ENCODE data around the gene PIK3R5. TPM values are rescaled to one million over a fixed set of nuclear protein-coding genes. Genes with fewer than 3 reads are reported as not detected.

Gene PIK3R5
- total RNA-seq, 2 donors from 2014 or later = 112 to 119 TPM

GRCh38 chr17:8969901-8970300, 4.4 kb upstream of the PIK3R5 start:
- ATAC-seq (no peak), DNase-seq (ENCODE audit: low spot score) (no peak)
- Mint-ChIP-seq H3K4me1 (ENCODE audit: low read depth in 2 of 2) (peaks cover 22 to 34% of the 10 kb centered on the region in 2 donors), H3K27me3 (no peaks in the 10 kb centered on the region), H3K4me3 (no peak overlapping the region), H3K27ac (peak overlapping the region in 1 of 2 donors; percentile 69), H3K36me3 (peaks cover 19% of the 10 kb centered on the region), H3K9me3 (peaks cover 9% of the 10 kb centered on the region)

GRCh38 chr17:8968503-8968902, 3.0 kb upstream of the PIK3R5 start:
- peak; percentile 29 to 51 for ATAC-seq

GRCh38 chr17:8967861-8968260, 2.4 kb upstream of the PIK3R5 start:
- DNase-seq (ENCODE audit: low spot score) (no peak), ATAC-seq (peak in 1 of 2 donors; percentile 29)
- peaks cover 9% of the 10 kb centered on the region for H3K9me3 Mint-ChIP-seq
- H3K27ac Mint-ChIP-seq = peak overlapping the region; percentile 78 to 90
- H3K36me3 Mint-ChIP-seq = peaks cover 29% of the 10 kb centered on the region
- H3K4me3 Mint-ChIP-seq = peak overlapping the region; percentile 98
- peaks cover 39 to 51% of the 10 kb centered on the region in 2 donors for H3K4me1 Mint-ChIP-seq (ENCODE audit: low read depth in 2 of 2)
- no peaks in the 10 kb centered on the region for H3K27me3 Mint-ChIP-seq

More at GRCh38 chr17:8968503-8968902, 3.0 kb upstream of the PIK3R5 start:
- H3K4me3 Mint-ChIP-seq = peak overlapping the region; percentile 98
- H3K27me3 Mint-ChIP-seq = no peaks in the 10 kb centered on the region
- H3K9me3 Mint-ChIP-seq = peaks cover 9% of the 10 kb centered on the region
- no peak for DNase-seq (ENCODE audit: low spot score)
- peaks cover 26% of the 10 kb centered on the region for H3K36me3 Mint-ChIP-seq
- peak overlapping the region; percentile 78 to 90 for H3K27ac Mint-ChIP-seq
- H3K4me1 Mint-ChIP-seq (ENCODE audit: low read depth in 2 of 2) = peaks cover 33 to 44% of the 10 kb centered on the region in 2 donors

- DNase-seq (ENCODE audit: low spot score) (no peak), ATAC-seq (no peak)
- Mint-ChIP-seq H3K4me3 (peak overlapping the region; percentile 98), H3K27ac (peak overlapping the region; percentile 78 to 90), H3K4me1 (ENCODE audit: low read depth in 2 of 2) (peaks cover 48 to 55% of the 10 kb centered on the region in 2 donors), H3K27me3 (no peaks in the 10 kb centered on the region), H3K36me3 (peaks cover 33% of the 10 kb centered on the region), H3K9me3 (peaks cover 9% of the 10 kb centered on the region)
Measured at GRCh38 chr17:8966926-8967325, 1.4 kb upstream of the PIK3R5 start.

DNA sequence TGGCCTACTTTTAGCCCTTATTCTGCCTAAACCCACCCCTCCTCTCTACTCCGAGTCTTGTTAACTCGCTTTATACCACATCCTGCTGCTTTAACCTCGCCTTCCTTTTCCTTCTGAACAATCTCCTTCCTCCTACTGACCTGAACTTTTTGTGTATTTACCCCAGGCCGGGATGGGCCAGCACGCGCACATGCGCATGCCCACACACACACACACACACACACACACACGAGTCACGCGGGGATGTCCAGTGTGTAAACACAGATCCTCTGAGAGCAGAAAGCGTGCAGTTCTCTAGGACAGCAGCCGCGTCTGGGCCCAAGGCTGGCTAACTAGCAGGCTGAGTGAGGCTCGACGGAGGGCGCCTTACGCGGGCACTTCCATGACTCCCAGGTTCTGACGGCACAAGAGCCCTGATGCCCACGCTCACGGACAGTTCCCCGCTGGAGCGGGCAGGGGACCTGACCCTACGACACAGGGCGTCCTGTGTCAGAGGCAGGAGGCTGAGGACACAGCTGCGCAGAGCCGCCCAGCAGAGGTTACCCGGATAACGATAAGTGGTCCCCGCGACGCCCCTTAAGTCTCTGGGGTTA, 610 bp downstream of the PIK3R5 start:
- H3K4me1 Mint-ChIP-seq (ENCODE audit: low read depth in 2 of 2) = peaks cover 66% of the 10 kb centered on the region in 2 donors

DNA sequence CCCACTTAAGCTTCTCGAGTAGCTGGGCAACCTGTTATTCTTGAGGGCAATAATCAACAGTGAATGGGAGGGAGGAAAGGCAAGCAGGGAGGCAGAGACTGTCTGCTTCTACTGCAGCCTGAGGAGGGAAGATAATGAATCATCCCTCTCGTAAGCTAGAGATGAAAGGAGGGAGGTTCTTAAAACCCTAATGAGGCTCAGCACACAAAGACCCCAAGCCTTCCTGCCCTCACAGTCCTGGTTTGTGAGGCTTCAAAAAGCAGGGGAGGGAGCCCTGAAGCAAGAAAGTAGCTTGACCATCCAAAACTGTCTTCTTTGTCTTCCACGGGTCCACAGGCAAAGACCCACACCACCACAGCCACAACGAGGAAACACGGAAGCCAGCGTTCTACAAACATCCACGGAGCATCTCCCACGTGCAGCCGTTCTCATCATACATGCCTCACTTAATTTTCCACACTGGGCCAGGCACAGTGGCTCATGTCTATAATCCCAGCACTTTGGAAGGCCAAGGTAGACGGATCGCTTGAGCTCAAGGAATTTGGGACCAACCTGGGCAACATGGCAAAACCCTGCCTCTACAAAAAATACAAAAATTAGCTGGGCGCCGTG, 1.8 kb downstream of the PIK3R5 start:
- DNase-seq (ENCODE audit: low spot score) (no peak), ATAC-seq (no peak)
- H3K36me3 Mint-ChIP-seq = peaks cover 44% of the 10 kb centered on the region
- H3K27me3 Mint-ChIP-seq = no peaks in the 10 kb centered on the region
- H3K9me3 Mint-ChIP-seq = peaks cover 9% of the 10 kb centered on the region
- peak overlapping the region; percentile 90 for H3K27ac Mint-ChIP-seq
- H3K4me1 Mint-ChIP-seq (ENCODE audit: low read depth in 2 of 2) = peaks cover 73 to 77% of the 10 kb centered on the region in 2 donors
- H3K4me3 Mint-ChIP-seq = peak overlapping the region; percentile 98

More for the DNA sequence above, 610 bp downstream of the PIK3R5 start:
- ATAC-seq (peak; percentile 57 to 59), DNase-seq (ENCODE audit: low spot score) (no peak)
- Mint-ChIP-seq H3K36me3 (peaks cover 40% of the 10 kb centered on the region), H3K4me3 (peak overlapping the region; percentile 98), H3K9me3 (peaks cover 9% of the 10 kb centered on the region), H3K27ac (peak overlapping the region; percentile 90), H3K27me3 (no peaks in the 10 kb centered on the region)

- peaks cover 37% of the 10 kb centered on the region for H3K36me3 Mint-ChIP-seq
- ATAC-seq (no peak), DNase-seq (ENCODE audit: low spot score) (no peak)
- H3K4me3 Mint-ChIP-seq = peak overlapping the region; percentile 98
- H3K9me3 Mint-ChIP-seq = peaks cover 4% of the 10 kb centered on the region
- peak overlapping the region; percentile 90 for H3K27ac Mint-ChIP-seq
- peaks cover 75 to 79% of the 10 kb centered on the region in 2 donors for H3K4me1 Mint-ChIP-seq (ENCODE audit: low read depth in 2 of 2)
- no peaks in the 10 kb centered on the region for H3K27me3 Mint-ChIP-seq
Measured at GRCh38 chr17:8963014-8963413, 2.5 kb downstream of the PIK3R5 start.

DNA sequence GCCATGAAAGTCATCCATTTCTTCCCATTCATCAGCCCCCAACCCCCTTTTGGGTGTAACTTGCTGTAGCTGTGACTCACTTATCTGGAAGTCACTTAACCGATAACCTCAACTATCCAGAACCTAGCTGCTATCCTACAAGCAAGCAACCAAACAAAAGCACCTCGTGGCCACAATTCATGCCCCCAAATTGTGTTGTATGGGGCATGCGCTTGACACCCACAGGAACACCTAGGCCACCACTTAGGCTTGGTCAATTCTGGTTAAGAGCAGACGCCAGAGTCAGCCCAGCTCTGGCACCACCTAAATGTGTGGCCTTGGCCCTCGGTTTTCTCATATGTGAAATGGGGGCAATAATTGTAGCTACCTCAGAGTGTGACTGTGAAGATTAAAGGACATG, 3.7 kb downstream of the PIK3R5 start:
- Mint-ChIP-seq H3K4me3 (peak overlapping the region; percentile 98), H3K36me3 (peaks cover 43% of the 10 kb centered on the region), H3K4me1 (ENCODE audit: low read depth in 2 of 2) (peaks cover 76 to 77% of the 10 kb centered on the region in 2 donors), H3K9me3 (no peaks in the 10 kb centered on the region), H3K27me3 (no peaks in the 10 kb centered on the region), H3K27ac (peak overlapping the region; percentile 90)
- DNase-seq (ENCODE audit: low spot score) (no peak), ATAC-seq (no peak)

DNA sequence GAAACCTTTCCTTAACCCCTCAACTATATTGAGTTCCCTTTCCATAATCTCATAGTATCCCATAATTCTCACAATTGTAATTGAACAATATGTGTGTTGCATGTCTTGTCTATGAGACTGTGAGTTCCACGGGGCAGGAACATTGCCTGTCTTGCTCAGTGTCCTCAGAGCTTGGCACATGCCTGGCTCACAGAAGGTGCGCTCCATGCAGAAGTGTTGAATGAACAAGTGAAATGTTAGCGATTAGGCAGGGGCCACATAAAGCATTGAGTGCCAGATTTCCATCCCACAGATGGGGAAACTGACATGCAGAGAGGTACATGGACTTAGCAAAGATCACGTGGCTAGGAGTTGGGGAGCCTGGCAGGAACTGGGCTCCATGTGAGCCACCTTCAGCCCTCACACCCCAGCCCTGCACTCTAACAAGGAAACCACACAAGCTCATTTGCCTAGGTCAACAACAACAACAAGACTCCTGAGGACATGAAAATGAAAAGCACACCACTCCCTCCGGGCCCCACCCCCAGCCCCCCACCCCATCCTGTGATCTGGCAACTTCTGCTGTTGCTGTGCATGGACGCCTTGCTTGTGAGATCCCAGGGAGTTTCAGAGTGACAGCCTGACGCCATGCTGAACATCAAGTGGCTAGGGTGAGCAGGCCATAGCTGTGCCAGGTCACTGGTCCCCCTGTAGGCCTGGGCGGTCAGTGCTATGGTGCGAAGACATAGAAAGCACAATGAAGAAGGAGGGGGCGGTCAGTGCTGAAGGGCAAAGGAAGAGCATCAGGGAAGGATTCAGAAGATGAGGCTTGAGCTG, 5.0 kb downstream of the PIK3R5 start:
- Mint-ChIP-seq H3K36me3 (peaks cover 50% of the 10 kb centered on the region), H3K4me1 (ENCODE audit: low read depth in 2 of 2) (peaks cover 83 to 88% of the 10 kb centered on the region in 2 donors)
- no peak for ATAC-seq

DNA sequence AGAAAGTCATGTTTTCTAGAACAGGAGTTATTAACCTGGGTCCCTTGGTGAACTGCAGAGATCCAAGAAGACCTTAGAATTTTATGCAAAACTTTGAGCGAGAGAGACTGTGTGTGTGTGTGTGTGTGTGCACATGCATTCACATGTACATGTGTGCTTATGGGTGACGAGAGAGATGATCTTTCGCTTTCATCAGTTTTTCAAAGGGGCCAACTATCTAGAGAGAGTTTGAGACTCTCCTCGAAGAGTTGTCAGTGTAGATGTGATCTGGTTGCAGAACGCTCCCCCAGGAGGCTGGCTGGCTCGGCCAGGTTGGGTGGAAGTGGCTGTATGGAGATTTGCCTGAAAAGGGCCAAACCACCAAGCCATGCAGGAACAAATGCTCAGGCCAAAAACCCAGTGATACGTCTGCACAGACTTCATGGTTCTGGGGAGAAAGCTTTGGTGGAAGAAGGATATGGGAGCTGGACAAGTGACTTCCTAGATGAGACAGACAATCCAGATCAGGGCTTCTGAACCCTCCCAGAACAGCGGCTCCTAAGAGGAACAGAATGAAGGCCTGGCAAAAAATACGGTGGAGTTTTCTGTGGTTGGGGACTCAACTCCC, 6.1 kb downstream of the PIK3R5 start:
- Mint-ChIP-seq H3K27me3 (no peaks in the 10 kb centered on the region), H3K9me3 (peaks cover 5% of the 10 kb centered on the region), H3K4me3 (peak overlapping the region; percentile 81), H3K4me1 (ENCODE audit: low read depth in 2 of 2) (peaks cover 87 to 91% of the 10 kb centered on the region in 2 donors), H3K36me3 (peaks cover 50% of the 10 kb centered on the region), H3K27ac (peak overlapping the region; percentile 90)
- ATAC-seq (no peak), DNase-seq (ENCODE audit: low spot score) (no peak)

More for the DNA sequence above, 5.0 kb downstream of the PIK3R5 start:
- peaks cover 1% of the 10 kb centered on the region for H3K9me3 Mint-ChIP-seq
- no peaks in the 10 kb centered on the region for H3K27me3 Mint-ChIP-seq
- peak overlapping the region; percentile 90 for H3K27ac Mint-ChIP-seq
- DNase-seq (ENCODE audit: low spot score) = no peak
- peak overlapping the region; percentile 81 for H3K4me3 Mint-ChIP-seq

DNA sequence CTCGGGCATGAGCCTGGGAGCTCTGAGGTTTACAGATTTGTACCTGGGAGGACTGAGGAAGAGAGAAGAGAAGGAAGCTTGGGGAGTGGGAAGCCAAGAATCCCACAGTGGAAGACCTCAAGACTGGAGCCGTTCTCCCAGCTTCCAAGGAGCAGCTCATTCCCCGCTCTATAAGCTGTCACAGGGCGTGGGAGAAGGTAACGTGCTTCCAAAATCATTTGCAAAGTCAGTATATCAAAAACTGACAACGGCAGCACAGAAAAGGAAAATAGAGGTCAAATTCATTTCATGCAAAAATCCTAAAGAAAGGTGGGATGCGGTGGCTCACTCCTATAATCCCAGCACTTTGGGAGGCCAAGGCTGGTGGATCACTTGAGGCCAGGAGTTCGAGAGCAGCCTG, 7.8 kb downstream of the PIK3R5 start:
- H3K27ac Mint-ChIP-seq = peak overlapping the region; percentile 90
- peak overlapping the region; percentile 81 for H3K4me3 Mint-ChIP-seq
- peaks cover 87 to 90% of the 10 kb centered on the region in 2 donors for H3K4me1 Mint-ChIP-seq (ENCODE audit: low read depth in 2 of 2)
- no peak for ATAC-seq
- peaks cover 5% of the 10 kb centered on the region for H3K9me3 Mint-ChIP-seq
- no peaks in the 10 kb centered on the region for H3K27me3 Mint-ChIP-seq
- no peak for DNase-seq (ENCODE audit: low spot score)
- peaks cover 43% of the 10 kb centered on the region for H3K36me3 Mint-ChIP-seq

DNA sequence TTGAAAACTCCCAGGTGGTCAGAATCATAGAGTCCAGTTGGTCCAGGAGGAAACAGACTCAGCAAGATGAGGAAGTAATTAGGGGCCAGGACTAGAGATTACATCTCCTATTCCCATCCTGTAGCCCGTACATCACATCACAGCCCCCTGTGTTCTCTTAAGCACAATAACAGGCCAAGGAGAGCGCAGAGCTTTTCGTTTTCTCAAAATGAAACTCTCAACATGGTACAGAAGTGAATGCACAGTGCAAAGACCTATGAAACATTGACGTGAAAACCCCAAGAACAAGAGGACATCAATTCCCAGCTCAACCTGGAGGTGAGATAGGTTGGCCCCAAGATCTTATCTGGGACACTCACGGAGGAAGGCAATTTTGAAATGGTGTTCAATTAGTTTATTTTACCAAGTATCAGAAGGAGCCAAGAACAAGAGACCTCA, 9.0 kb downstream of the PIK3R5 start:
- H3K27ac Mint-ChIP-seq = peak overlapping the region; percentile 90
- no peaks in the 10 kb centered on the region for H3K27me3 Mint-ChIP-seq
- H3K4me1 Mint-ChIP-seq (ENCODE audit: low read depth in 2 of 2) = peaks cover 86 to 89% of the 10 kb centered on the region in 2 donors

More for the DNA sequence above, 9.0 kb downstream of the PIK3R5 start:
- ATAC-seq (peak; percentile 63 to 79), DNase-seq (ENCODE audit: low spot score) (no peak)
- H3K4me3 Mint-ChIP-seq = peak overlapping the region; percentile 81
- peaks cover 47% of the 10 kb centered on the region for H3K36me3 Mint-ChIP-seq
- H3K9me3 Mint-ChIP-seq = peaks cover 5% of the 10 kb centered on the region

Measured in natural killer cell treated with Interleukin-12 subunit alpha and Interleukin-12 subunit beta and Interleukin-15 and Interleukin-18, amount 100 ng/mL, for 72 hours (primary cell).